Caco-2 (cell line): ENCODE results near the gene SLC38A8. TPM values are rescaled to one million over a fixed set of nuclear protein-coding genes. Genes with fewer than 3 reads are reported as not detected.

ENCODE experiments used
- BruUV-seq: library from RNA; stranded (reverse); fragments of 400-500 nt; replicated peaks from 2 replicates; lab custom pipeline; 2021; lab: Mats Ljungman, UMichigan
- CTCF ChIA-PET: fragments of 300-600 bp; sonication (Branson Sonifier 250); formaldehyde crosslinking; loops from one replicate; lab custom pipeline; 2022; ENCODE audit warnings: antibody characterized with exemption; lab: Charles Lee
- POLR2A ChIA-PET: fragments of 300-600 bp; sonication (Branson Sonifier 250); formaldehyde crosslinking; loops from one replicate; lab custom pipeline; 2022; ENCODE audit warnings: antibody characterized with exemption; lab: Charles Lee
- DNase-seq, 2 experiments: peaks; one replicate each; pipeline versions ENCODE4 v3.0.0 to v3.0.0-alpha.2; 2020 to 2022
- H3K27me3 ChIP-seq: replicated peaks from 2 replicates; pipeline ENCODE4 v1.6.0; 2011; ENCODE audit warnings: low read length; ENCODE audit not compliant: control insufficient read depth, insufficient read depth
- H3K36me3 ChIP-seq: 2 replicates; pipeline ENCODE4 v1.5.1; 2011; ENCODE audit warnings: low read length; ENCODE audit not compliant: control insufficient read depth, insufficient read depth
- H3K4me1 ChIP-seq: fragments of 250-450 bp; sonication (Bioruptor Pico); 2 replicates; pipeline ENCODE4 v1.5.1; 2020; ENCODE audit warnings: mild to moderate bottlenecking
- H3K4me3 ChIP-seq: 2 replicates; pipeline ENCODE4 v1.5.1; 2011; ENCODE audit warnings: low read depth, mild to moderate bottlenecking, control low read depth, low read length
- H3K9me3 ChIP-seq: fragments of 250-450 bp; sonication (Bioruptor Pico); 2 replicates; pipeline ENCODE4 v1.5.1; 2020; ENCODE audit warnings: mild to moderate bottlenecking, moderate library complexity
- H3K27ac Mint-ChIP-seq: one replicate; pipeline ENCODE4 v1.8.0; 2022; ENCODE audit warnings: mixed read lengths; ENCODE audit not compliant: unreplicated experiment
- H3K27me3 Mint-ChIP-seq: one replicate; pipeline ENCODE4 v1.8.0; 2022; ENCODE audit warnings: mixed read lengths; ENCODE audit not compliant: insufficient read depth, unreplicated experiment
- H3K36me3 Mint-ChIP-seq: one replicate; pipeline ENCODE4 v1.8.0; 2022; ENCODE audit warnings: mild to moderate bottlenecking, mixed read lengths; ENCODE audit not compliant: insufficient read depth, unreplicated experiment
- H3K4me1 Mint-ChIP-seq: one replicate; pipeline ENCODE4 v1.8.0; 2022; ENCODE audit warnings: low read depth, mixed read lengths; ENCODE audit not compliant: unreplicated experiment
- H3K4me3 Mint-ChIP-seq: one replicate; pipeline ENCODE4 v1.8.0; 2022; ENCODE audit warnings: mild to moderate bottlenecking, moderate library complexity, mixed read lengths; ENCODE audit not compliant: unreplicated experiment
- H3K9me3 Mint-ChIP-seq: one replicate; pipeline ENCODE4 v1.8.0; 2022; ENCODE audit warnings: mixed read lengths; ENCODE audit not compliant: unreplicated experiment
- CTCF ChIP-seq, 2 experiments: fragments of 200-600 bp in 1 of 2; IDR thresholded peaks; 1 replicate in 1 of 2; 2 replicates in 1 of 2; pipeline versions ENCODE4 v1.5.1 to v1.8.0; 2011 to 2022; ENCODE audit warnings: antibody characterized with exemption in 1 of 2, control low read depth in 1 of 2, inconsistent platforms in 1 of 2, low read depth in 1 of 2, low read length in 1 of 2, mild to moderate bottlenecking in 1 of 2, moderate library complexity in 1 of 2; ENCODE audit not compliant: insufficient read depth in 1 of 2, severe bottlenecking in 1 of 2, unreplicated experiment in 1 of 2
- intact Hi-C: fragments of 100-400 bp; cut with micrococcal nuclease; formaldehyde crosslinking; loops from one replicate; pipeline ENCODE4 v1.10.0; 2022; ENCODE audit not compliant: unreplicated experiment
- total RNA-seq: library from RNA; stranded (reverse); gene quantifications from 2 replicates; pipeline ENCODE4 v1.2.3, GENCODE V29; 2022

The SLC38A8 gene
- total RNA-seq, 1 experiment from 2014 or later, result 0.79 TPM

- H3K36me3 ChIP-seq, result no peaks in the 10 kb centered on the region
- H3K4me1 ChIP-seq, result peaks cover 23% of the 10 kb centered on the region
- no peak for TF ChIP-seq CTCF (IDR thresholded peaks at IDR 0.05; ENCODE audit: insufficient read depth in 1 of 2, low read depth in 1 of 2, low read length in 1 of 2, severe bottlenecking in 1 of 2, unreplicated experiment in 1 of 2)
- H3K4me1 Mint-ChIP-seq, result peaks cover 17% of the 10 kb centered on the region
- no peaks in the 10 kb centered on the region for H3K27me3 ChIP-seq
- CTCF ChIA-PET, result interaction anchor here (0.6 to 1.9 kb wide), 2 partner anchors 87 to 249 kb away, joined by 4 to 5 read pairs; no protein-coding TSS in a partner anchor
- H3K9me3 ChIP-seq, result no peaks in the 10 kb centered on the region; the same call in 1 of the 2 replicates
- H3K4me3 Mint-ChIP-seq, result no peak overlapping the region
- DNase-seq, result no peak
- POLR2A ChIA-PET, result no interaction called here
- peaks cover 3% of the 10 kb centered on the region for H3K9me3 Mint-ChIP-seq
- peaks cover 5% of the 10 kb centered on the region for H3K27me3 Mint-ChIP-seq
- intact Hi-C loops, result no loop called here
- no peak overlapping the region for H3K4me3 ChIP-seq
- H3K36me3 Mint-ChIP-seq, result no peaks in the 10 kb centered on the region
- H3K27ac Mint-ChIP-seq, result no peak overlapping the region
- BruUV-seq, result no TSS peak
Observed at GRCh38 chr16:84040823-84041820, 1.5 kb downstream of the SLC38A8 start.

- no TSS peak for BruUV-seq
- intact Hi-C loops, result no loop called here
- Histone ChIP-seq H3K4me1 (peaks cover 23% of the 10 kb centered on the region), H3K9me3 (no peaks in the 10 kb centered on the region; the same call in 1 of the 2 replicates), H3K36me3 (no peaks in the 10 kb centered on the region), H3K4me3 (no peak overlapping the region), H3K27me3 (no peaks in the 10 kb centered on the region)
- no peak for TF ChIP-seq CTCF (IDR thresholded peaks at IDR 0.05; ENCODE audit: insufficient read depth in 1 of 2, low read depth in 1 of 2, low read length in 1 of 2, severe bottlenecking in 1 of 2, unreplicated experiment in 1 of 2)
- Mint-ChIP-seq H3K36me3 (no peaks in the 10 kb centered on the region), H3K4me1 (peaks cover 17% of the 10 kb centered on the region), H3K27ac (no peak overlapping the region), H3K9me3 (peaks cover 7% of the 10 kb centered on the region), H3K4me3 (no peak overlapping the region), H3K27me3 (peaks cover 5% of the 10 kb centered on the region)
- ChIA-PET CTCF (interaction anchor here (1.9 kb wide), 1 partner anchor 86 kb away, joined by 5 read pairs; no protein-coding TSS in a partner anchor), POLR2A (no interaction called here)
- DNase-seq, result no peak
Observed at GRCh38 chr16:84040226-84040822, 2.3 kb downstream of the SLC38A8 start.

- BruUV-seq, result no TSS peak
- DNase-seq, result no peak
- Mint-ChIP-seq H3K27me3 (peaks cover 5% of the 10 kb centered on the region), H3K4me3 (no peak overlapping the region), H3K27ac (no peak overlapping the region), H3K36me3 (no peaks in the 10 kb centered on the region), H3K9me3 (peaks cover 7% of the 10 kb centered on the region), H3K4me1 (peaks cover 17% of the 10 kb centered on the region)
- H3K4me3 ChIP-seq, result no peak overlapping the region
- no peaks in the 10 kb centered on the region; the same call in 1 of the 2 replicates for H3K9me3 ChIP-seq
- CTCF ChIA-PET, result interaction anchor here (1.9 kb wide), 1 partner anchor 86 kb away, joined by 5 read pairs; no protein-coding TSS in a partner anchor
- H3K27me3 ChIP-seq, result no peaks in the 10 kb centered on the region
- POLR2A ChIA-PET, result no interaction called here
- intact Hi-C loops, result no loop called here
- H3K4me1 ChIP-seq, result peaks cover 23% of the 10 kb centered on the region
- no peaks in the 10 kb centered on the region for H3K36me3 ChIP-seq
- TF ChIP-seq CTCF (IDR thresholded peaks at IDR 0.05; ENCODE audit: insufficient read depth in 1 of 2, low read depth in 1 of 2, low read length in 1 of 2, severe bottlenecking in 1 of 2, unreplicated experiment in 1 of 2), result no peak
Observed at GRCh38 chr16:84039696-84040095, 2.9 kb downstream of the SLC38A8 start.
